ENCODE data around the gene SASH1.

The SASH1 gene

DNA sequence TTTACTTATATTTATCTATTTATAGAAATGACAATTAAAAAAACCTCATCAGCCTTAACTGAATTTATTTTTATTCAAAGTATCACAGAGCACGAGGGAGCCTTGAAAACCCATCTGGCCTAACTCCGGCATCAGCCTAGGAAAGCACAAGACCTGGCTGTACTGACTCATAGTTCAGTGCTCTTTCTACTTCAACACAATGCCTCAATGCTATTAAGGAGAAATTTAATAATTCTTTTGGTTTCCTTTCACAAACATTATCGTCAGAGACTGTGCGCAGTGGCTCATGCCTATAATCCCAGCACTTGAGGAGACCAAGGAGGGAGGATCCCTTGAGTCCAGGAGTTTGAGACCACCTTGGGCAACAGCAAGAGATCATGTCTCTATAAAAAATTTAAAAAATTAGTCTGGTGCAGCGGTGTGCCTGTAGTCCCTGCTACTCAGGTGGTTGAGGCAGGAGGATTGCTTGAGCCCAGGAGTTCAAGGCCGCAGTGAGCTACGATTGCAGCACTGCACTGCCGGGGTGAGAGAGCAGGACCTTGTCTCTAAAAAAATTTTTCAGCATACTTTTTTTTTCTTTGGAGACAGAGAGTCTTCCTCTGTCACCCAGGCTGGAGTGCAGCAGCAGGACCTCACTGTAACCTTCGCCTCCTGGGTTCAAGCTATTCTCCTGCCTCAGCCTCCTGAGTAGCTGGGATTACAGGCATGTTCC lies 1.9 kb upstream of the SASH1 start:
- no peak overlapping the region for H3K4me3 ChIP-seq (ENCODE audit: low read depth, low read length)
- TF ChIP-seq, protein P1, sequence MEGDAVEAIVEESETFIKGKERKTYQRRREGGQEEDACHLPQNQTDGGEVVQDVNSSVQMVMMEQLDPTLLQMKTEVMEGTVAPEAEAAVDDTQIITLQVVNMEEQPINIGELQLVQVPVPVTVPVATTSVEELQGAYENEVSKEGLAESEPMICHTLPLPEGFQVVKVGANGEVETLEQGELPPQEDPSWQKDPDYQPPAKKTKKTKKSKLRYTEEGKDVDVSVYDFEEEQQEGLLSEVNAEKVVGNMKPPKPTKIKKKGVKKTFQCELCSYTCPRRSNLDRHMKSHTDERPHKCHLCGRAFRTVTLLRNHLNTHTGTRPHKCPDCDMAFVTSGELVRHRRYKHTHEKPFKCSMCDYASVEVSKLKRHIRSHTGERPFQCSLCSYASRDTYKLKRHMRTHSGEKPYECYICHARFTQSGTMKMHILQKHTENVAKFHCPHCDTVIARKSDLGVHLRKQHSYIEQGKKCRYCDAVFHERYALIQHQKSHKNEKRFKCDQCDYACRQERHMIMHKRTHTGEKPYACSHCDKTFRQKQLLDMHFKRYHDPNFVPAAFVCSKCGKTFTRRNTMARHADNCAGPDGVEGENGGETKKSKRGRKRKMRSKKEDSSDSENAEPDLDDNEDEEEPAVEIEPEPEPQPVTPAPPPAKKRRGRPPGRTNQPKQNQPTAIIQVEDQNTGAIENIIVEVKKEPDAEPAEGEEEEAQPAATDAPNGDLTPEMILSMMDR (conservative IDR thresholded peaks at IDR 0.05; ENCODE audit: low read depth, low read length): no peak
- no peak for DNase-seq (ENCODE audit: low read depth)

DNA sequence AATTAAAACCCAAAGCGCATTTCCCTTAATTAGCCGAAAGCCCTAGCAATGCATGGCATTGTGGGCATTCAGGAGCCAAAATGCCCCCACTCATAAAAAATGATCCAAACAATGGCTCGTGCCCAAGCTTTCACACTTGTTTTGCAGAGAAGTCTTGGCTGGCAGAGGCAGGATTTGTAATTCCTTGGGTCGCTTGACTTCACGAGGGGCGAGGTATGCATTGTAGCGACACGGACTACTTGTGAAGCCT lies 613 bp upstream of the SASH1 start:
- no peak for DNase-seq (ENCODE audit: low read depth)
- H3K4me3 ChIP-seq (ENCODE audit: low read depth, low read length): peak overlapping the region; percentile 75
- TF ChIP-seq, protein P1 (conservative IDR thresholded peaks at IDR 0.05; ENCODE audit: low read depth, low read length): no peak

DNA sequence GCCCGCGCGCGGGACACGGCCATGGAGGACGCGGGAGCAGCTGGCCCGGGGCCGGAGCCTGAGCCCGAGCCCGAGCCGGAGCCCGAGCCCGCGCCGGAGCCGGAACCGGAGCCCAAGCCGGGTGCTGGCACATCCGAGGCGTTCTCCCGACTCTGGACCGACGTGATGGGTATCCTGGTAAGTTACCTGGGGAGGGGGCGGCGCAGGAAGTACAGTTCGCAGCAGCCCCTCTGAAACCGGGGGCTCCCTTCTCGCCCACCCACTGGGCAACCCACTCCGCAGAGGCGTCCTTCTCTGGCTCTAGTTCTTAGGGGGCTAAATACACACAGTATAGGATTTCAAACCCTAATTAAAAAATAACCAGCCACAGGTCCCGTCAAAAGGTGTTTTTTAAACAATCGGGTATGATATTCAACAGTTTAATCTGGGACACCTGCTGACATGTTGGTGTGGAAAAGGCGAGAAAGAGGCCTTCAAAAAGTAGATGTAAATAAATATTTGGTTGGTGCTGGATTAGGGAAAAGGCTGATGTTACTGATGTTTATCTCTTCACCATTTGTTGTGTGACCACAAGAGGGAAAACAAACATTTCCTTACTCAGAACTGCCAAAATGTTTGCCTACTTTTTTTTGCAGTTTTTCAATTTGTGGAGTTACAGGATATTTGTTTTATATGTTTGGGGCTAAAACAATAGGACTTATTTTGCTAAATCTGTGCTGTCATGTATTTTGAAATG lies 577 bp downstream of the SASH1 start:
- H3K4me3 ChIP-seq (ENCODE audit: low read depth, low read length): peak overlapping the region; percentile 75
- TF ChIP-seq, protein P1 (conservative IDR thresholded peaks at IDR 0.05; ENCODE audit: low read depth, low read length): no peak
- DNase-seq (ENCODE audit: low read depth): no peak

DNA sequence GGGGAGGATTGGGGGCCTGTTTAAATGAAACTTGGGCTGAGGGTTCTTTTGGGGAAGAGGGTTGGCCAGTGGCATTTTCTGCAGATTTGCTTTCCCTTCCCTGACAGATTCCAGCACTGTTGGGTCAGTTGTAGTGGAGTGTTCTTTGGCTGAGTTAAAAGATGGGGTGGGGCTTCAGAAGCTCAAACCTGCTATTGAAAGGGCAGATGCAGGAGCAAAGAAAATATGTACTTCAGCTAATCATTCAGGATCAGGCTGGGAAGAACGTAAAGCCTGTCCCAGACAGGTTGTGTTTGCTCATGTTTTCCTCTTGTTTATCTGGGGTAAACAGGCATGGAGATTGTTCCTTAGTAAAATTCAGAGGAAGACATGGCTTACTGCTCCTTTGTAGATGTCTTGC lies 2.5 kb downstream of the SASH1 start:
- no peak overlapping the region for H3K4me3 ChIP-seq (ENCODE audit: low read depth, low read length)
- DNase-seq (ENCODE audit: low read depth): no peak

DNA sequence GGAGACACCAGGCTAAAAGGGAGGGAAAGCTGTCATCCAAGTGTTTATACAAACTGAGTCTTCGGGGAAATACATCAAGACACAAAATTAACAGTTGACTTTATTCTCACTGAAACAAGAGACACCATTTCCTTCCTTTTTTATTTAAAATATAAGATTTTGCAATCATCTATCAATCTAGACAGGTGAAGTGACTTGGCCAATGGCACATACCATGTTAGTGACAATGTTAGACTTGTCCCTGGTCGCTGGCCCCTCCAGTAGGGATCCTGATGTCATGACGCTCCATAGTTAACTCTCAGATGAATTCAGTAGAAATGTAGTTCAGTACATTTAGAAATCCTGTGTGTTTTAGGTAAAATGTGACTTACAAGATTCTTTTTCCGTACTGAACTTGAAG lies 2.9 kb downstream of the SASH1 start:
- no peak overlapping the region for H3K4me3 ChIP-seq (ENCODE audit: low read depth, low read length)
- TF ChIP-seq, protein P1 (conservative IDR thresholded peaks at IDR 0.05; ENCODE audit: low read depth, low read length): no peak
- DNase-seq (ENCODE audit: low read depth): no peak

More for the DNA sequence above, 2.5 kb downstream of the SASH1 start:
- TF ChIP-seq, protein P1 (conservative IDR thresholded peaks at IDR 0.05; ENCODE audit: low read depth, low read length): no peak

DNA sequence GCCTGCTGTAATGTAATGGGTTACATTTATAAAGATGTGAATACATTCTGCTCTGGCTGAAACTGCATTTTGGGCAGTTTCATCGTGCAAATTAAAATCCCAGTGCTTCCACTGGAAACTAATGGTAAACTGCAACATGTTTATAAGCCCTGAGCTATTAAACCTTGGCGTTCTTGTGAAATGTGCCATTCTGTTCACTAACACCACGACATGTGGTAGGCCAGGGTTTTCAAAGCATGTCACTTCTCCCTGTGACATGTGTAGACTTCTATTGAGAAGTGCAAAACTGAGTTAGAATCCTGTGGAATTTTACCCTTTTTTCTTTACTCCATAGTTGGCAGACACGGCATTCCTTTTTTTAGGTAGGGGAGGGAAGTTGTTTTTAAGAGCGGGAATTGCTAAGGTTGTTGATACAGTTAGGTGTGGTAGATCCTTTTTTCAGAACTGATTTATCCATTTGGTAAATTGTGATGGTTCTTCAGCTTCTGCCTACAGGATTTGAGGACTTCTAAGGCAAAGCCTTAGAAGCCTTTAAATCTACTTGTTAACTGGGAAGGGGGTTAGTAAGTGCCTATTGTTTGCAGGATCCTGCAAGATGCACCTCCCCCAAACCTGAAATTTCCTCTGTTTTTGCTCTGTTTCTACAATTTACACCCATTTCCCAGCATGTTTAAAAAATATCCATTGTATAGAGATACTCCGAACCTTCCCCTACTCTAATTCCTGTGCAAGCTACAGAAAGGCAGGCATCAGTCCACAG lies 4.2 kb downstream of the SASH1 start:
- TF ChIP-seq, protein P1 (conservative IDR thresholded peaks at IDR 0.05; ENCODE audit: low read depth, low read length): no peak
- no peak overlapping the region for H3K4me3 ChIP-seq (ENCODE audit: low read depth, low read length)
- DNase-seq (ENCODE audit: low read depth): no peak
